HepG2 (cell line): ENCODE measurements around the gene ACP2. TPM values are rescaled to one million over a fixed set of nuclear protein-coding genes. Genes with fewer than 3 reads are reported as not detected.

Source experiments
- CBX5 ChIP-seq: sonication (generic); formaldehyde crosslinking; IDR thresholded peaks from 2 replicates; pipeline ENCODE4 v1.4.0; 2020; ENCODE audit warnings: missing genetic modification reagents, borderline replicate concordance
- ELF4 ChIP-seq: sonication (generic); formaldehyde crosslinking; IDR thresholded peaks from 2 replicates; pipeline ENCODE4 v1.5.0; 2020; ENCODE audit warnings: missing genetic modification reagents, mild to moderate bottlenecking, moderate library complexity, borderline replicate concordance
- FOSL2 ChIP-seq: sonication (generic); formaldehyde crosslinking; IDR thresholded peaks from 2 replicates; pipeline ENCODE4 v1.4.0; 2020; ENCODE audit warnings: missing genetic modification reagents
- FOXP1 ChIP-seq, 2 experiments: fragments of 450-650 bp in 1 of 2; IDR thresholded peaks; 2 replicates each; pipeline ENCODE4 v1.6.1; 2017 to 2018; ENCODE audit warnings: antibody characterized with exemption in 1 of 2
- HOMEZ ChIP-seq: IDR thresholded peaks from 2 replicates; pipeline ENCODE4 v1.6.1; 2016; ENCODE audit warnings: low read depth
- MAX ChIP-seq: IDR thresholded peaks from 2 replicates; pipeline ENCODE4 v1.6.1; 2012; ENCODE audit warnings: inconsistent platforms
- MIER3 ChIP-seq: IDR thresholded peaks from 2 replicates; pipeline ENCODE4 v1.6.1; 2016; ENCODE audit warnings: missing compliant biosample characterization, borderline replicate concordance
- RORA ChIP-seq: sonication (generic); formaldehyde crosslinking; IDR thresholded peaks from 2 replicates; pipeline ENCODE4 v1.5.0; 2020; ENCODE audit warnings: mild to moderate bottlenecking, missing genetic modification reagents, moderate library complexity
- SP4 ChIP-seq: sonication (generic); formaldehyde crosslinking; IDR thresholded peaks from 2 replicates; pipeline ENCODE4 v1.8.1; 2023; ENCODE audit warnings: mild to moderate bottlenecking, missing genetic modification reagents
- THYN1 ChIP-seq: sonication (generic); formaldehyde crosslinking; IDR thresholded peaks from 2 replicates; pipeline ENCODE4 v1.8.1; 2023; ENCODE audit warnings: low read depth, mild to moderate bottlenecking, moderate library complexity, missing genetic modification reagents, borderline replicate concordance
- ZBTB10 ChIP-seq: sonication (generic); formaldehyde crosslinking; IDR thresholded peaks from 2 replicates; pipeline ENCODE4 v1.4.0; 2020; ENCODE audit warnings: missing genetic modification reagents, borderline replicate concordance
- ZBTB33 ChIP-seq: sonication (generic); formaldehyde crosslinking; IDR thresholded peaks from 2 replicates; pipeline ENCODE4 v1.4.0; 2020; ENCODE audit warnings: missing genetic modification reagents
- ZNF207 ChIP-seq: fragments of 450-650 bp; IDR thresholded peaks from 2 replicates; pipeline ENCODE4 v1.6.1; 2016; ENCODE audit warnings: antibody characterized with exemption, borderline replicate concordance
- ZNF224 ChIP-seq: sonication (generic); formaldehyde crosslinking; IDR thresholded peaks from 2 replicates; pipeline ENCODE4 v1.5.0; 2020; ENCODE audit warnings: mild to moderate bottlenecking, missing genetic modification reagents
- ZNF274 ChIP-seq: sonication (generic); formaldehyde crosslinking; IDR thresholded peaks from 2 replicates; pipeline ENCODE4 v1.5.1; 2020; ENCODE audit warnings: mild to moderate bottlenecking, missing genetic modification reagents
- ZNF768 ChIP-seq: sonication (generic); formaldehyde crosslinking; IDR thresholded peaks from 2 replicates; pipeline ENCODE4 v1.4.0; 2020; ENCODE audit warnings: missing genetic modification reagents
- ZNF879 ChIP-seq: sonication (generic); formaldehyde crosslinking; IDR thresholded peaks from 2 replicates; pipeline ENCODE4 v1.8.1; 2023; ENCODE audit warnings: missing genetic modification reagents
- polyA plus RNA-seq, 8 experiments: library from polyadenylated mRNA; depleted of rRNA in 3 of 8; stranded (reverse) in 7 of 8; unstranded in 1 of 8; fragments of >200 nt; fragmentation: Illumina TruSeq in 4 of 8; extraction: Trizol in 4 of 8; gene quantifications; 2 replicates each; pipeline versions ENCODE4 v1.2.1 to v1.2.3, GENCODE V29; 2011 to 2016; ENCODE audit warnings: low read depth in 4 of 8, missing spikeins in 1 of 8, mixed read lengths in 1 of 8; ENCODE audit not compliant: insufficient read depth in 1 of 8
- total RNA-seq, 5 experiments: library from RNA; depleted of rRNA; stranded (reverse); fragments of >200 nt; fragmentation: Illumina TruSeq; extraction: Trizol; gene quantifications; 2 replicates each; pipeline ENCODE4 v1.2.3, GENCODE V29; 2016; ENCODE audit warnings: low read depth in 1 of 5
- TF ChIP-seq, protein P1 (sequence below): sonication (generic); formaldehyde crosslinking; conservative IDR thresholded peaks from 2 replicates; pipeline ENCODE4 v1.8.0; 2022; ENCODE audit warnings: mild to moderate bottlenecking, moderate library complexity, missing genetic modification reagents
- TF ChIP-seq, protein P2 (sequence below): conservative IDR thresholded peaks from 2 replicates; pipeline ENCODE4 v1.6.1; 2018; ENCODE audit warnings: missing genetic modification reagents

The ACP2 gene
- total and polyA plus RNA-seq, 2 of the 13 experiments (the other 11 are each of a cell fraction or from before 2014, with no cell fraction given), result 17.7 to 20.2 TPM

GRCh38 chr11:47269002-47269828, 20.6 kb upstream of the ACP2 start (continued):
- TF ChIP-seq ZBTB33 (CRISPR knock-in tag) (no peak), ZNF224 (CRISPR knock-in tag) (0 out of 2 replicates have a peak, but pooled peaks have one; percentile 28), SP4 (CRISPR knock-in tag) (peak; percentile 61; the same call in 1 of the 2 replicates), ZNF274 (CRISPR knock-in tag) (peak; percentile 20; the same call in 1 of the 2 replicates), ZNF207 (no peak), FOSL2 (CRISPR knock-in tag) (peak; percentile 25; the same call in 1 of the 2 replicates), ZNF879 (CRISPR knock-in tag) (no peak), ELF4 (CRISPR knock-in tag) (peak; percentile 83), RORA (CRISPR knock-in tag) (no peak), HOMEZ (CRISPR knock-in tag) (0 out of 2 replicates have a peak, but pooled peaks have one; percentile 18), ZNF768 (no peak), CBX5 (CRISPR knock-in tag) (no peak), THYN1 (no peak), MAX (peak; percentile 64), FOXP1 (IDR thresholded peaks at IDR 0.05) (no peak), FOXP1 (CRISPR knock-in tag; IDR thresholded peaks at IDR 0.05) (no peak; the same call in 1 of the 2 replicates), ZBTB10 (no peak), MIER3 (CRISPR knock-in tag) (no peak)
- TF ChIP-seq, protein P1, sequence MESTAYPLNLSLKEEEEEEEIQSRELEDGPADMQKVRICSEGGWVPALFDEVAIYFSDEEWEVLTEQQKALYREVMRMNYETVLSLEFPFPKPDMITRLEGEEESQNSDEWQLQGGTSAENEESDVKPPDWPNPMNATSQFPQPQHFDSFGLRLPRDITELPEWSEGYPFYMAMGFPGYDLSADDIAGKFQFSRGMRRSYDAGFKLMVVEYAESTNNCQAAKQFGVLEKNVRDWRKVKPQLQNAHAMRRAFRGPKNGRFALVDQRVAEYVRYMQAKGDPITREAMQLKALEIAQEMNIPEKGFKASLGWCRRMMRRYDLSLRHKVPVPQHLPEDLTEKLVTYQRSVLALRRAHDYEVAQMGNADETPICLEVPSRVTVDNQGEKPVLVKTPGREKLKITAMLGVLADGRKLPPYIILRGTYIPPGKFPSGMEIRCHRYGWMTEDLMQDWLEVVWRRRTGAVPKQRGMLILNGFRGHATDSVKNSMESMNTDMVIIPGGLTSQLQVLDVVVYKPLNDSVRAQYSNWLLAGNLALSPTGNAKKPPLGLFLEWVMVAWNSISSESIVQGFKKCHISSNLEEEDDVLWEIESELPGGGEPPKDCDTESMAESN (CRISPR knock-in tag), result peak; percentile 27; the same call in 1 of the 2 replicates
- TF ChIP-seq, protein P2, sequence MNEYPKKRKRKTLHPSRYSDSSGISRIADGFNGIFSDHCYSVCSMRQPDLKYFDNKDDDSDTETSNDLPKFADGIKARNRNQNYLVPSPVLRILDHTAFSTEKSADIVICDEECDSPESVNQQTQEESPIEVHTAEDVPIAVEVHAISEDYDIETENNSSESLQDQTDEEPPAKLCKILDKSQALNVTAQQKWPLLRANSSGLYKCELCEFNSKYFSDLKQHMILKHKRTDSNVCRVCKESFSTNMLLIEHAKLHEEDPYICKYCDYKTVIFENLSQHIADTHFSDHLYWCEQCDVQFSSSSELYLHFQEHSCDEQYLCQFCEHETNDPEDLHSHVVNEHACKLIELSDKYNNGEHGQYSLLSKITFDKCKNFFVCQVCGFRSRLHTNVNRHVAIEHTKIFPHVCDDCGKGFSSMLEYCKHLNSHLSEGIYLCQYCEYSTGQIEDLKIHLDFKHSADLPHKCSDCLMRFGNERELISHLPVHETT (CRISPR knock-in tag), result no peak
